Measurements from ENCODE around the gene UBE4A. TPM values are rescaled to one million over a fixed set of nuclear protein-coding genes. Genes with fewer than 3 reads are reported as not detected.

UBE4A gene
- total RNA-seq, 1 donor from 2014 or later: 45.0 TPM

- no peak for TF ChIP-seq CTCF (IDR thresholded peaks at IDR 0.05; ENCODE audit: insufficient read depth, low read length, poor library complexity, severe bottlenecking)
- H3K27me3 ChIP-seq (ENCODE audit: control insufficient read depth, insufficient read depth, low read length): peaks cover 5% of the 10 kb centered on the region
- no peak for DNase-seq (ENCODE audit: low read depth)
- no peaks in the 10 kb centered on the region for H3K36me3 ChIP-seq (ENCODE audit: control insufficient read depth, insufficient read depth, low read length)
- no peak overlapping the region for H3K4me3 ChIP-seq (ENCODE audit: low read depth, low read length)
Measured at GRCh38 chr11:118339281-118339961, 20.0 kb upstream of the UBE4A start.

- Histone ChIP-seq H3K4me3 (ENCODE audit: low read depth, low read length) (no peak overlapping the region), H3K36me3 (ENCODE audit: control insufficient read depth, insufficient read depth, low read length) (no peaks in the 10 kb centered on the region), H3K27me3 (ENCODE audit: control insufficient read depth, insufficient read depth, low read length) (peaks cover 5% of the 10 kb centered on the region)
- no peak for DNase-seq (ENCODE audit: low read depth)
- TF ChIP-seq CTCF (IDR thresholded peaks at IDR 0.05; ENCODE audit: insufficient read depth, low read length, poor library complexity, severe bottlenecking): no peak
Measured at GRCh38 chr11:118340449-118340848, 19.0 kb upstream of the UBE4A start.

- H3K27me3 ChIP-seq (ENCODE audit: control insufficient read depth, insufficient read depth, low read length): peaks cover 5% of the 10 kb centered on the region
- no peaks in the 10 kb centered on the region for H3K36me3 ChIP-seq (ENCODE audit: control insufficient read depth, insufficient read depth, low read length)
- no peak overlapping the region for H3K4me3 ChIP-seq (ENCODE audit: low read depth, low read length)
- no peak for TF ChIP-seq CTCF (IDR thresholded peaks at IDR 0.05; ENCODE audit: insufficient read depth, low read length, poor library complexity, severe bottlenecking)
- no peak for DNase-seq (ENCODE audit: low read depth)
Measured at GRCh38 chr11:118341261-118341660, 18.1 kb upstream of the UBE4A start.

GRCh38 chr11:118341815-118342489 is 17.4 kb upstream of the UBE4A start:
- TF ChIP-seq CTCF (IDR thresholded peaks at IDR 0.05; ENCODE audit: insufficient read depth, low read length, poor library complexity, severe bottlenecking): no peak
- Histone ChIP-seq H3K4me3 (ENCODE audit: low read depth, low read length) (no peak overlapping the region), H3K27me3 (ENCODE audit: control insufficient read depth, insufficient read depth, low read length) (peaks cover 5% of the 10 kb centered on the region), H3K36me3 (ENCODE audit: control insufficient read depth, insufficient read depth, low read length) (no peaks in the 10 kb centered on the region)
- DNase-seq (ENCODE audit: low read depth): no peak

- DNase-seq (ENCODE audit: low read depth): no peak
- no peaks in the 10 kb centered on the region for H3K36me3 ChIP-seq (ENCODE audit: control insufficient read depth, insufficient read depth, low read length)
- H3K27me3 ChIP-seq (ENCODE audit: control insufficient read depth, insufficient read depth, low read length): peaks cover 5% of the 10 kb centered on the region
- TF ChIP-seq CTCF (IDR thresholded peaks at IDR 0.05; ENCODE audit: insufficient read depth, low read length, poor library complexity, severe bottlenecking): no peak
- H3K4me3 ChIP-seq (ENCODE audit: low read depth, low read length): no peak within 1 kb of the TSS
Measured at GRCh38 chr11:118342503-118343161, 16.8 kb upstream of the UBE4A start, which contains the start of gene CD3D. Gene CD3D (minus strand): TSS chr11:118342705. CDS start chr11:118342607, 98 bp downstream.
